ENCODE results near the gene ZBTB8A. TPM values are rescaled to one million over a fixed set of nuclear protein-coding genes. Genes with fewer than 3 reads are reported as not detected.

Gene ZBTB8A
- total and polyA plus RNA-seq, 10 of the 15 experiments (the other 5 are each of a cell fraction or from before 2014, with no cell fraction given) = 0.48 to 4.7 (median 2.4) TPM

DNA sequence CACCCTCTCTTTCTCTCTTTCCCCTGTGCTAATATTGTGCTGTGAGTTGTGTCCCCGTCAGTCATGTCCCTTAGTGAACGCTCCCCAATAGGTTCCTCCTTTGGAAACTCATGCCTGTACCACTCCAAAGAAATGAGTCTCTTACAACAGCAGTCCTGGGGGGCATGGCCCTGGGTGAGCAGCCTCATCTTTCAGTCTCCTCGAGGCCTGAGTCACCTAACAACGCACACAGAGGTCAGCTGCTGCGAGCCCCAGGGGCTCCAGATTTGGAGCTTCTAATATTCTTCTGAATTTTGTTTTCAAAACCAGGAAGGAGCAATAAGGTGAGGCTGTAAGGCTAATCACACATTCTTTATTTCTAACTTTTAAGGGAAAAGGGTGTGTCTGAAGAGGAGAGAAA is 30.5 kb upstream of the ZBTB8A start:
- ChIA-PET POLR2A (no interaction called here), CTCF (interaction anchor here (2.6 kb wide), 1 partner anchor 12 kb away, joined by 15 read pairs; no protein-coding TSS in a partner anchor), SMC1A (ENCODE audit: uncharacterized antibody, unreplicated experiment) (interaction anchor here (0.7 to 1.8 kb wide), 2 partner anchors 26 to 101 kb away, joined by 3 read pairs; no protein-coding TSS in a partner anchor), RAD21 (ENCODE audit: unreplicated experiment) (no interaction called here)
- no peak for FAIRE-seq
- H3K4me2 ChIP-seq (ENCODE audit: control insufficient read depth, insufficient read depth) = no peak overlapping the region
- 57% methylated on average over 5 of the region's 5 CpGs for WGBS (ENCODE audit: insufficient coverage, insufficient replicate concordance, low lambda C conversion rate, missing lambda C conversion rate)
- DNase-seq (ENCODE audit: low read depth, low spot score) = no peak
- H2AFZ ChIP-seq (ENCODE audit: control insufficient read depth, low read depth, low read length) = no peak overlapping the region
- TF ChIP-seq ZSCAN29 (IDR thresholded peaks at IDR 0.05) = no peak
- TF ChIP-seq PML (IDR thresholded peaks at IDR 0.05; ENCODE audit: low read length) = no peak
- no peak for TF ChIP-seq RFX5 (IDR thresholded peaks at IDR 0.05; ENCODE audit: low read depth, low read length)
- TF ChIP-seq HCFC1 (IDR thresholded peaks at IDR 0.05; ENCODE audit: low read length) = no peak
- no peak for TF ChIP-seq CUX1 (IDR thresholded peaks at IDR 0.05; ENCODE audit: insufficient replicate concordance, low read depth, low read length)
- no peak for TF ChIP-seq LARP7 (IDR thresholded peaks at IDR 0.05)
- TF ChIP-seq YBX1 (IDR thresholded peaks at IDR 0.05) = no peak
- TF ChIP-seq ZNF24 (IDR thresholded peaks at IDR 0.05) = no peak
- no peak for TF ChIP-seq IRF3 (IDR thresholded peaks at IDR 0.05)
- TF ChIP-seq POLR2AphosphoS2 (IDR thresholded peaks at IDR 0.05; ENCODE audit: low read depth, low read length) = no peak
- TF ChIP-seq CBX5 (IDR thresholded peaks at IDR 0.05; ENCODE audit: low read depth) = no peak
- TF ChIP-seq, protein P1, sequence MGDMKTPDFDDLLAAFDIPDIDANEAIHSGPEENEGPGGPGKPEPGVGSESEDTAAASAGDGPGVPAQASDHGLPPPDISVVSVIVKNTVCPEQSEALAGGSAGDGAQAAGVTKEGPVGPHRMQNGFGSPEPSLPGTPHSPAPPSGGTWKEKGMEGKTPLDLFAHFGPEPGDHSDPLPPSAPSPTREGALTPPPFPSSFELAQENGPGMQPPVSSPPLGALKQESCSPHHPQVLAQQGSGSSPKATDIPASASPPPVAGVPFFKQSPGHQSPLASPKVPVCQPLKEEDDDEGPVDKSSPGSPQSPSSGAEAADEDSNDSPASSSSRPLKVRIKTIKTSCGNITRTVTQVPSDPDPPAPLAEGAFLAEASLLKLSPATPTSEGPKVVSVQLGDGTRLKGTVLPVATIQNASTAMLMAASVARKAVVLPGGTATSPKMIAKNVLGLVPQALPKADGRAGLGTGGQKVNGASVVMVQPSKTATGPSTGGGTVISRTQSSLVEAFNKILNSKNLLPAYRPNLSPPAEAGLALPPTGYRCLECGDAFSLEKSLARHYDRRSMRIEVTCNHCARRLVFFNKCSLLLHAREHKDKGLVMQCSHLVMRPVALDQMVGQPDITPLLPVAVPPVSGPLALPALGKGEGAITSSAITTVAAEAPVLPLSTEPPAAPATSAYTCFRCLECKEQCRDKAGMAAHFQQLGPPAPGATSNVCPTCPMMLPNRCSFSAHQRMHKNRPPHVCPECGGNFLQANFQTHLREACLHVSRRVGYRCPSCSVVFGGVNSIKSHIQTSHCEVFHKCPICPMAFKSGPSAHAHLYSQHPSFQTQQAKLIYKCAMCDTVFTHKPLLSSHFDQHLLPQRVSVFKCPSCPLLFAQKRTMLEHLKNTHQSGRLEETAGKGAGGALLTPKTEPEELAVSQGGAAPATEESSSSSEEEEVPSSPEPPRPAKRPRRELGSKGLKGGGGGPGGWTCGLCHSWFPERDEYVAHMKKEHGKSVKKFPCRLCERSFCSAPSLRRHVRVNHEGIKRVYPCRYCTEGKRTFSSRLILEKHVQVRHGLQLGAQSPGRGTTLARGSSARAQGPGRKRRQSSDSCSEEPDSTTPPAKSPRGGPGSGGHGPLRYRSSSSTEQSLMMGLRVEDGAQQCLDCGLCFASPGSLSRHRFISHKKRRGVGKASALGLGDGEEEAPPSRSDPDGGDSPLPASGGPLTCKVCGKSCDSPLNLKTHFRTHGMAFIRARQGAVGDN (IDR thresholded peaks at IDR 0.05) = no peak
- no peak for TF ChIP-seq STAT3 (IDR thresholded peaks at IDR 0.05; ENCODE audit: low read depth, low read length)
- no peak overlapping the region for H3K4me3 ChIP-seq
- H3K36me3 ChIP-seq (ENCODE audit: control insufficient read depth in 2 of 2, insufficient read depth in 2 of 2, low read length in 1 of 2) = no peaks in the 10 kb centered on the region
- H3K4me1 ChIP-seq (ENCODE audit: control insufficient read depth, insufficient read depth, low read length) = no peaks in the 10 kb centered on the region
- no peaks in the 10 kb centered on the region for H3K27me3 ChIP-seq (replicated peaks in 1 of 2; ENCODE audit: control insufficient read depth in 2 of 2, insufficient read depth in 2 of 2, low read length in 1 of 2)
- H3K9me3 ChIP-seq (replicated peaks; ENCODE audit: control insufficient read depth, insufficient read depth, low read length) = no peaks in the 10 kb centered on the region
- intact Hi-C loops (cut with micrococcal nuclease; ENCODE audit: unreplicated experiment) (no loop called here), in situ Hi-C loops (cut with MboI) (no loop called here)
- H3K27ac ChIP-seq (ENCODE audit: control insufficient read depth, insufficient read depth) = no peak overlapping the region
- no peak for ATAC-seq
- no peak overlapping the region for H3K9ac ChIP-seq (ENCODE audit: control insufficient read depth, insufficient read depth, low read length)
- BruUV-seq (replicated peaks) = no TSS peak
- H3K79me2 ChIP-seq (ENCODE audit: control insufficient read depth, insufficient read depth, low read length) = no peaks in the 10 kb centered on the region
- H4K20me1 ChIP-seq (ENCODE audit: control insufficient read depth, insufficient read depth) = no peaks in the 10 kb centered on the region
